Natural killer cell treated with Interleukin-12 subunit alpha and Interleukin-12 subunit beta and Interleukin-15 and Interleukin-18, amount 100 ng/mL, for 72 hours (primary cell): ENCODE measurements around the gene GPR160. TPM values are rescaled to one million over a fixed set of nuclear protein-coding genes. Genes with fewer than 3 reads are reported as not detected.
A peak's percentile ranks its signal among the peaks of the same experiment; 100 is the strongest.
"Not testable (repeated sequence)": the region's sequence is repeated elsewhere in the genome, so short reads cannot be mapped to it uniquely, and the experiment has no call there.

ENCODE experiments used
- ATAC-seq, 2 donors: fragments of 150-1000 bp; cut with Tn5 transposase in 1 of 2; sonication (Bioruptor Pico), chemical (Tn5 transposase) in 1 of 2; 2 replicates each; pipeline ENCODE4 v1.10.0; 2021
- DNase-seq: peaks from one replicate; pipeline ENCODE4 v3.0.0; 2022; ENCODE audit warnings: low spot score
- H3K27ac Mint-ChIP-seq, 2 donors: 1 replicate in 1 of 2; 2 replicates in 1 of 2; pipeline ENCODE4 v1.8.0; 2022; ENCODE audit warnings: mixed read lengths in 2 of 2, mild to moderate bottlenecking in 1 of 2, moderate library complexity in 1 of 2
- H3K27me3 Mint-ChIP-seq, 2 donors: 1 replicate in 1 of 2; 2 replicates in 1 of 2; pipeline ENCODE4 v1.8.0; 2022; ENCODE audit warnings: mixed read lengths in 2 of 2
- H3K36me3 Mint-ChIP-seq: one replicate; pipeline ENCODE4 v1.8.0; 2022; ENCODE audit warnings: mixed read lengths
- H3K4me1 Mint-ChIP-seq, 2 donors: 1 replicate in 1 of 2; 2 replicates in 1 of 2; pipeline ENCODE4 v1.8.0; 2022; ENCODE audit warnings: low read depth in 2 of 2, mixed read lengths in 2 of 2, mild to moderate bottlenecking in 1 of 2
- H3K4me3 Mint-ChIP-seq: one replicate; pipeline ENCODE4 v1.8.0; 2022; ENCODE audit warnings: mixed read lengths
- H3K9me3 Mint-ChIP-seq: 2 replicates; pipeline ENCODE4 v1.8.0; 2022; ENCODE audit warnings: mixed read lengths
- total RNA-seq, 2 donors: library from RNA; stranded (reverse); gene quantifications; one replicate each; pipeline ENCODE4 v1.2.3, GENCODE V29; 2022

The GPR160 gene
- total RNA-seq, 2 donors from 2014 or later, result 12.1 to 12.4 TPM

DNA sequence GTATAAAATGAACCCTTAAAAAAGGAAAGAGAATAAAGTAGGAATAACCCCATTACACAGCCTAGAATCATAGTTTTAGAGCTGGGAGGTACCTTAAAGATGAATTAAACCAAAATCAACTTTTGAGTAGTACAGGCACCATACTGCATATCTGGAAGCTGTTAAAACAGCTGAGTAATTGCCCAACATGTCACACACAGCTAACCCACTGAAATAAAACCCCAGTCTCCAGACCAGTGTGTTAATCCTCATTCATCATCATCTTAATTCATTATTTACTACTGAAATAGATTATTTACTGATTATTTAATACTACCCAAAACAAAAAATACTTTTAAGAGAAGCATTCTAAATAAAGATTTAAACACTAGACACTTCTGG, 52.8 kb downstream of the GPR160 start:
- no peaks in the 10 kb centered on the region for H3K9me3 Mint-ChIP-seq
- peak overlapping the region; percentile 45 to 72 for H3K27ac Mint-ChIP-seq
- no peak overlapping the region for H3K4me3 Mint-ChIP-seq
- H3K27me3 Mint-ChIP-seq, result no peaks in the 10 kb centered on the region
- DNase-seq, result no peak
- peaks cover 9 to 13% of the 10 kb centered on the region in 2 donors for H3K4me1 Mint-ChIP-seq
- ATAC-seq, result peak in 1 of 2 donors; percentile 71
- H3K36me3 Mint-ChIP-seq, result peaks cover 20% of the 10 kb centered on the region

DNA sequence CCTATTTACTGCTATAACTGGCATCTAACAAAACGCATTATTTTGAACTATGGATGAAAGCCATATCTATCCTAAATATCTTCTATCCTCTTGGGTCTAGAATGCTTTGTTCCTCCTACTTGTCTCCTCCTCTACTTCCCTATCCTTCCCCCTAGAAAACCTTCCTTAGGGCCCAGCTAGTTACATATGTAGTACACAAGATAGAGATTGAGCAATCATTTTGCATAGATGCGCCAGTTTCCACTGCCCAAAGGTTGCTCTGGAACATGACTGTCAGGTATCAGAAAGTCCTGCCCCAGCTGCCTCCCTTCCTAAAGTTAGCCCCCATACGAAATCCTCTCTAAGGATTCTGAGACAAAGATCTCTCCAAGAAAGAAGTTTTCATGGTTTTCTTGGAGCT, 55.1 kb downstream of the GPR160 start:
- no peak overlapping the region for H3K27ac Mint-ChIP-seq
- H3K36me3 Mint-ChIP-seq, result peaks cover 23% of the 10 kb centered on the region

DNA sequence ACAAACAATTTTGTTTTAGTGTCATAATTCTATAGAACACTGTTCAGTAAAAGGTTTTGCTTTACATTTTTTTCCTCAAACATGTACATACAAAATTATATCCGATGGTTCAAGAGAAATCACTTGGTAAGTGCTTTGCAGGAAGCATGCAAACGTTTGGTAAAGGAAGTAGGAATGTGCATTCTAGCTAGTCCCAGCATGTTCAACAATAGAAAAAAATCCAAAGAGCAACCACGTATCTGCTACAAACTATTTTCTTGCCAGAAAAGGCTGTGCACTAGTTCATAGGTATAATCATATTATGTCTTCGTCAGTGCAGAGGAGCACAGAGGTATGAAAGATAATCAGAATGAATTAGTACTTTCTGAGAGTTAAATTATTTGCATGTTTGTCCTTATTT, 58.0 kb downstream of the GPR160 start:
- Mint-ChIP-seq H3K27ac (no peak overlapping the region), H3K36me3 (peaks cover 28% of the 10 kb centered on the region), H3K9me3 (no peaks in the 10 kb centered on the region), H3K27me3 (no peaks in the 10 kb centered on the region), H3K4me1 (peaks cover 16 to 34% of the 10 kb centered on the region in 2 donors), H3K4me3 (no peak overlapping the region)
- no peak for DNase-seq
- ATAC-seq, result no peak

More for the DNA sequence above, 55.1 kb downstream of the GPR160 start:
- ATAC-seq (no peak), DNase-seq (no peak)
- H3K9me3 Mint-ChIP-seq, result no peaks in the 10 kb centered on the region
- H3K4me1 Mint-ChIP-seq, result peaks cover 9 to 13% of the 10 kb centered on the region in 2 donors
- H3K4me3 Mint-ChIP-seq, result no peak overlapping the region
- no peaks in the 10 kb centered on the region for H3K27me3 Mint-ChIP-seq

DNA sequence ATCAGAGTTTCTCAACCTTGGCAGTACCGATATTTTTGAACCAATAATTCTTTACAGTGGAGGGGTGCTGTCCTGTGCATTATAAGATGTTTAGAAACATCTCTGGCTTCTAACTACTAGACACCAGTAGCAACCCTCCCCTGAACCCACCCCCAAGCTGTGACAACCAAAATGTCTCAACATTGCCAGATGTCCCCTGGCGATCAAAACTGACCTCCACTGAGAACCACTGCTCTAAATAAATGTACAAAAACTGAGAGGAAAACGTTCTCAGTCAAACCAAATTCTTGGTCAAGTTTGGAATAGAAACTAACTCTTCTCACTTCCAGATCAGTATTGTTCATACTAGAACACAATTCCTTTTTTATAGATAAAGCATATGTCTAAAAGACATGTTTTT, 58.5 kb downstream of the GPR160 start:
- Mint-ChIP-seq H3K9me3 (no peaks in the 10 kb centered on the region), H3K27me3 (no peaks in the 10 kb centered on the region), H3K36me3 (peaks cover 34% of the 10 kb centered on the region), H3K27ac (no peak overlapping the region), H3K4me3 (no peak overlapping the region), H3K4me1 (peaks cover 13 to 28% of the 10 kb centered on the region in 2 donors)
- ATAC-seq (no peak), DNase-seq (no peak)

GRCh38 chr3:170098753-170099152, 61.0 kb downstream of the GPR160 start:
- H3K4me3 Mint-ChIP-seq, result peak overlapping the region; percentile 32
- peaks cover 13 to 27% of the 10 kb centered on the region in 2 donors for H3K4me1 Mint-ChIP-seq
- ATAC-seq (peak in 1 of 2 donors; percentile 62), DNase-seq (no peak)
- H3K27me3 Mint-ChIP-seq, result no peaks in the 10 kb centered on the region
- H3K9me3 Mint-ChIP-seq, result no peaks in the 10 kb centered on the region
- H3K36me3 Mint-ChIP-seq, result peaks cover 42% of the 10 kb centered on the region
- peak overlapping the region; percentile 79 to 96 for H3K27ac Mint-ChIP-seq

- peak overlapping the region; percentile 79 to 96 for H3K27ac Mint-ChIP-seq
- no peaks in the 10 kb centered on the region for H3K27me3 Mint-ChIP-seq
- DNase-seq (no peak), ATAC-seq (no peak)
- H3K9me3 Mint-ChIP-seq, result no peaks in the 10 kb centered on the region
- H3K36me3 Mint-ChIP-seq, result peaks cover 26% of the 10 kb centered on the region
- peaks cover 10 to 22% of the 10 kb centered on the region in 2 donors for H3K4me1 Mint-ChIP-seq
- no peak overlapping the region for H3K4me3 Mint-ChIP-seq
Measured at GRCh38 chr3:170100944-170101343, 63.1 kb downstream of the GPR160 start.

- no peaks in the 10 kb centered on the region for H3K27me3 Mint-ChIP-seq
- H3K27ac Mint-ChIP-seq, result no peak overlapping the region
- H3K36me3 Mint-ChIP-seq, result peaks cover 26% of the 10 kb centered on the region
Measured at GRCh38 chr3:170102431-170102830, 64.6 kb downstream of the GPR160 start.

GRCh38 chr3:170107941-170108340, 70.1 kb downstream of the GPR160 start:
- H3K36me3 Mint-ChIP-seq, result peaks cover 15% of the 10 kb centered on the region
- H3K4me1 Mint-ChIP-seq, result peaks cover 17 to 20% of the 10 kb centered on the region in 2 donors
- no peaks in the 10 kb centered on the region for H3K9me3 Mint-ChIP-seq
- no peak for ATAC-seq
- H3K27me3 Mint-ChIP-seq, result no peaks in the 10 kb centered on the region
- DNase-seq, result no peak
- H3K4me3 Mint-ChIP-seq, result no peak overlapping the region
- no peak overlapping the region for H3K27ac Mint-ChIP-seq

More at GRCh38 chr3:170102431-170102830, 64.6 kb downstream of the GPR160 start:
- Mint-ChIP-seq H3K4me3 (no peak overlapping the region), H3K4me1 (peaks cover 10 to 22% of the 10 kb centered on the region in 2 donors), H3K9me3 (no peaks in the 10 kb centered on the region)
- DNase-seq (no peak), ATAC-seq (no peak)

GRCh38 chr3:170108955-170109354, 71.2 kb downstream of the GPR160 start:
- Mint-ChIP-seq H3K9me3 (no peaks in the 10 kb centered on the region), H3K36me3 (peaks cover 15% of the 10 kb centered on the region), H3K27ac (peak overlapping the region in 1 of 2 donors; percentile 31), H3K27me3 (no peaks in the 10 kb centered on the region), H3K4me3 (no peak overlapping the region), H3K4me1 (peaks cover 17 to 20% of the 10 kb centered on the region in 2 donors)
- DNase-seq (no peak), ATAC-seq (no peak)

GRCh38 chr3:170109579-170110293, 71.9 kb downstream of the GPR160 start:
- H3K27me3 Mint-ChIP-seq, result no peaks in the 10 kb centered on the region
- no peak for ATAC-seq
- H3K4me1 Mint-ChIP-seq, result peaks cover 17 to 20% of the 10 kb centered on the region in 2 donors
- H3K27ac Mint-ChIP-seq, result peak overlapping the region; percentile 6 to 31
- DNase-seq, result no peak
- H3K36me3 Mint-ChIP-seq, result peaks cover 15% of the 10 kb centered on the region
- H3K9me3 Mint-ChIP-seq, result no peaks in the 10 kb centered on the region
- no peak overlapping the region for H3K4me3 Mint-ChIP-seq

DNA sequence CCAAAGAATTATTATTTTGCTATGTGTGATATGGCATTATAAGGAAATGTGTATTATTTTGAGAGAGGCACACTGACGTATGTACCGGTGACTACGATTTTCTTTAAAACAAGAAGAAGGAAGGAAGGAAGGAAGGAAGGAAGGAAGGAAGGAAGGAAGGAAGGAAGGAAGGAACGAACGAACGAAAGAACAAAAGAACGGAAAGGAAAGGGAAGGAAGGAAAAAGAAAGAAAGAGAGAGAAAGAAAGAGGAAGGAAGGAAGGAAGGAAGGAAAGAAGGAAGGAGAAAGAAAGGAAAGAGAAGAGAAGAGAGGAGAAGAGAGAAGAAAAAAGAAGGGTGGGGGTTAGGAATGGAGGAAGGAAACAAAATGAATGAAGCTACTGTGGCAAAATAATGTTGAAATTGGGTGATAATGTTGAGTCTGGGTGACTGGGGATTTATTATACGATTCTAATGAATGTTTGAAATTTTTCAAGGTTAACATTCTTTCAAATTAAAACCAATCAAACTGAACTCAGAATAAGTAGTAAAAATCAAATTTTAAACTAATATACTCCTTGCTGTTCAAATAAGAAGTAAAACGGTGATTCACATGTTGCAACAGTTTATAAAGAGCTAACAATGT, 73.5 kb downstream of the GPR160 start:
- DNase-seq (no peak), ATAC-seq (no peak)
- H3K4me3 Mint-ChIP-seq, result no peak overlapping the region
- H3K9me3 Mint-ChIP-seq, result no peaks in the 10 kb centered on the region
- no peaks in the 10 kb centered on the region for H3K27me3 Mint-ChIP-seq
- peaks cover 20% of the 10 kb centered on the region for H3K36me3 Mint-ChIP-seq
- peaks cover 17 to 20% of the 10 kb centered on the region in 2 donors for H3K4me1 Mint-ChIP-seq
- peak overlapping the region; percentile 21 to 34 for H3K27ac Mint-ChIP-seq

- Mint-ChIP-seq H3K4me1 (peaks cover 14 to 17% of the 10 kb centered on the region in 2 donors), H3K36me3 (peaks cover 20% of the 10 kb centered on the region)
- not testable (repeated sequence) for ATAC-seq, DNase-seq, H3K9me3 Mint-ChIP-seq, H3K4me3 Mint-ChIP-seq, H3K27ac Mint-ChIP-seq, H3K27me3 Mint-ChIP-seq
Measured at GRCh38 chr3:170114165-170114564, 76.4 kb downstream of the GPR160 start.

- Mint-ChIP-seq H3K27me3 (no peaks in the 10 kb centered on the region), H3K4me1 (no peaks in the 10 kb centered on the region), H3K36me3 (peaks cover 6% of the 10 kb centered on the region), H3K27ac (no peak overlapping the region), H3K4me3 (no peak overlapping the region), H3K9me3 (no peaks in the 10 kb centered on the region)
- DNase-seq, result no peak
- no peak for ATAC-seq
Measured at GRCh38 chr3:170117134-170117533, 79.3 kb downstream of the GPR160 start.

DNA sequence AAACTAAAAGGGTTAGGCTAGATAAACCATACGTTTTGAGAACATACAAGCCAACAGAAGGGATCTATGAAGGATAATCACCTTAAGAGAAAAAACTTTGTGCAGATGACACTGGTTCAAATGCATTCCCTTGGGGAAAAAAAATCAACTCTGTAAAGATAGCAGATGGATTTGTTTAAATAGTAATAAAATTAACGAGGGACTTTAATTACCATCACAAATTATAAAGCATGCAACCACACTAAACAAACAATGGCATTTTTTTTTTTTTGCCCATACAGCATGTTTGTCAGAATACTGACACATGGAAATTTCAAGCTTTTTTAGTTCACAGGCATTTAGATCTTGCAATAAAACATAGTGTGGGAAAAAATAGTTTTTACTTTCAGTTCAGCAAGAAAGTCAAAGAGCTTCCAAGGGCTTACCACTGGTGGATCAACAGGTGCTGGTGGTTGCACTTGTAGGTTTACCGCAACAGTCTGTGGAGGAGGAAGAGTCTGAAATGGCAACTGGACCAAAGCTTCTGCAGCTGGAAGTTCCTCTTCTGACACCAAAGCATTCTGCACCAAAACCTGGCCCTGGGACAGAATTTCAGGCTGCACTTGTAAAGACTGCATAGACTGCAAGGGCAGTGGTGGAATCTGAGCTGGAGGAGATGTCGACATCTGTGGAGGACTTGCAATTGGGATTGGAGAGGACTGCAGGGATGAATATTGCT, 90.6 kb downstream of the GPR160 start:
- H3K9me3 Mint-ChIP-seq, result no peaks in the 10 kb centered on the region
- peak overlapping the region; percentile 29 for H3K4me3 Mint-ChIP-seq
- H3K27ac Mint-ChIP-seq, result peak overlapping the region in 1 of 2 donors; percentile 38
- H3K27me3 Mint-ChIP-seq, result no peaks in the 10 kb centered on the region
- H3K36me3 Mint-ChIP-seq, result peaks cover 15% of the 10 kb centered on the region
- no peak for DNase-seq
- peaks cover 14 to 16% of the 10 kb centered on the region in 2 donors for H3K4me1 Mint-ChIP-seq
- peak; percentile 58 to 67 for ATAC-seq
